ENCODE data around the gene TENT5C. TPM values are rescaled to one million over a fixed set of nuclear protein-coding genes. Genes with fewer than 3 reads are reported as not detected.

The TENT5C gene
- total and polyA plus RNA-seq, 2 of the 13 experiments (the other 11 are each of a cell fraction or from before 2014, with no cell fraction given) = 0.02 to 0.38 TPM

DNA sequence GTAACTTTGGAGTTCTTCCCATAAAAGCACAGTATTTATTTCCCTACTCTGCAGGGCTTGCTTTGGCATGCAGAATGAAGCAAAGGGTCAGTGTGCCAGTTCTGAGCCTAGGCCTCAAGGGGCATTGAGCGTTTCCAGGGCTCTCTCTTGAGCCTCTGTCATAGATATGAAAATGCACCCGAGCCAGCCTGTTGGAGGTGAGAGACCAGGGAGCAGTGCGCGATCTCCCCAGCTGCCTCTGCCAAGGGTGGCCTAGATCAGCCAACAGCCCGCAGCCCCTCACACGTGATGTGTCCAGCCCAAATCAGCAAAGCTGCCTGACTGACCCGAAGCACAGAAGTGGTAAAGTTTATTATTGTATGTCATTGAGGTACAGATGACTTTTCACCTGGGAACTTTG lies 63.7 kb downstream of the TENT5C start:
- Histone ChIP-seq H3K9me3 (ENCODE audit: low read length) (no peaks in the 10 kb centered on the region), H3K79me2 (ENCODE audit: insufficient read depth, low read length) (no peaks in the 10 kb centered on the region), H3K9ac (ENCODE audit: insufficient read depth, low read depth, low read length) (no peak overlapping the region), H2AFZ (ENCODE audit: low read length) (no peak overlapping the region), H3K4me3 (replicated peaks in 1 of 3; ENCODE audit: insufficient read depth in 1 of 3, low read depth in 2 of 3, low read length in 3 of 3) (no peak overlapping the region), H3K36me3 (replicated peaks in 1 of 2; ENCODE audit: control insufficient read depth in 1 of 2, insufficient read depth in 2 of 2, low read length in 2 of 2) (no peaks in the 10 kb centered on the region), H3K4me2 (ENCODE audit: low read depth, low read length) (no peak overlapping the region), H4K20me1 (ENCODE audit: insufficient read depth, low read length) (no peaks in the 10 kb centered on the region), H3K4me1 (ENCODE audit: insufficient read depth, low read length) (no peaks in the 10 kb centered on the region), H3K27me3 (ENCODE audit: control insufficient read depth in 1 of 2, insufficient read depth in 2 of 2, low read length in 2 of 2) (no peaks in the 10 kb centered on the region), H3K27ac (ENCODE audit: extremely low read length, insufficient read depth, low read length) (no peak overlapping the region)
- in situ Hi-C loops (cut with HindIII; ENCODE audit: extremely low pct_ligation_motif_present, low pct_unique_long_range_greater_than_20kb) (no loop called here), intact Hi-C loops (cut with micrococcal nuclease; ENCODE audit: unreplicated experiment) (no loop called here)
- FAIRE-seq = no peak
- POLR2A ChIA-PET = no interaction called here
- TF ChIP-seq, protein P1, sequence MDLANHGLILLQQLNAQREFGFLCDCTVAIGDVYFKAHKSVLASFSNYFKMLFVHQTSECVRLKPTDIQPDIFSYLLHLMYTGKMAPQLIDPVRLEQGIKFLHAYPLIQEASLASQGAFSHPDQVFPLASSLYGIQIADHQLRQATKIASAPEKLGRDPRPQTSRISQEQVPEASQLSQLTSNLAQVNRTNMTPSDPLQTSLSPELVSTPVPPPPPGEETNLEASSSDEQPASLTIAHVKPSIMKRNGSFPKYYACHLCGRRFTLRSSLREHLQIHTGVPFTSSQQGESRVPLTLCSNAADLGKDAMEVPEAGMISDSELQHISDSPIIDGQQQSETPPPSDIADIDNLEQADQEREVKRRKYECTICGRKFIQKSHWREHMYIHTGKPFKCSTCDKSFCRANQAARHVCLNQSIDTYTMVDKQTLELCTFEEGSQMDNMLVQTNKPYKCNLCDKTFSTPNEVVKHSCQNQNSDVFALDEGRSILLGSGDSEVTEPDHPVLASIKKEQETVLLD (CRISPR knock-in tag; IDR thresholded peaks at IDR 0.05; ENCODE audit: low read depth) = no peak
- TF ChIP-seq, protein P2, sequence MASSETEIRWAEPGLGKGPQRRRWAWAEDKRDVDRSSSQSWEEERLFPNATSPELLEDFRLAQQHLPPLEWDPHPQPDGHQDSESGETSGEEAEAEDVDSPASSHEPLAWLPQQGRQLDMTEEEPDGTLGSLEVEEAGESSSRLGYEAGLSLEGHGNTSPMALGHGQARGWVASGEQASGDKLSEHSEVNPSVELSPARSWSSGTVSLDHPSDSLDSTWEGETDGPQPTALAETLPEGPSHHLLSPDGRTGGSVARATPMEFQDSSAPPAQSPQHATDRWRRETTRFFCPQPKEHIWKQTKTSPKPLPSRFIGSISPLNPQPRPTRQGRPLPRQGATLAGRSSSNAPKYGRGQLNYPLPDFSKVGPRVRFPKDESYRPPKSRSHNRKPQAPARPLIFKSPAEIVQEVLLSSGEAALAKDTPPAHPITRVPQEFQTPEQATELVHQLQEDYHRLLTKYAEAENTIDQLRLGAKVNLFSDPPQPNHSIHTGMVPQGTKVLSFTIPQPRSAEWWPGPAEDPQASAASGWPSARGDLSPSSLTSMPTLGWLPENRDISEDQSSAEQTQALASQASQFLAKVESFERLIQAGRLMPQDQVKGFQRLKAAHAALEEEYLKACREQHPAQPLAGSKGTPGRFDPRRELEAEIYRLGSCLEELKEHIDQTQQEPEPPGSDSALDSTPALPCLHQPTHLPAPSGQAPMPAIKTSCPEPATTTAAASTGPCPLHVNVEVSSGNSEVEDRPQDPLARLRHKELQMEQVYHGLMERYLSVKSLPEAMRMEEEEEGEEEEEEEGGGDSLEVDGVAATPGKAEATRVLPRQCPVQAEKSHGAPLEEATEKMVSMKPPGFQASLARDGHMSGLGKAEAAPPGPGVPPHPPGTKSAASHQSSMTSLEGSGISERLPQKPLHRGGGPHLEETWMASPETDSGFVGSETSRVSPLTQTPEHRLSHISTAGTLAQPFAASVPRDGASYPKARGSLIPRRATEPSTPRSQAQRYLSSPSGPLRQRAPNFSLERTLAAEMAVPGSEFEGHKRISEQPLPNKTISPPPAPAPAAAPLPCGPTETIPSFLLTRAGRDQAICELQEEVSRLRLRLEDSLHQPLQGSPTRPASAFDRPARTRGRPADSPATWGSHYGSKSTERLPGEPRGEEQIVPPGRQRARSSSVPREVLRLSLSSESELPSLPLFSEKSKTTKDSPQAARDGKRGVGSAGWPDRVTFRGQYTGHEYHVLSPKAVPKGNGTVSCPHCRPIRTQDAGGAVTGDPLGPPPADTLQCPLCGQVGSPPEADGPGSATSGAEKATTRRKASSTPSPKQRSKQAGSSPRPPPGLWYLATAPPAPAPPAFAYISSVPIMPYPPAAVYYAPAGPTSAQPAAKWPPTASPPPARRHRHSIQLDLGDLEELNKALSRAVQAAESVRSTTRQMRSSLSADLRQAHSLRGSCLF (CRISPR knock-in tag; IDR thresholded peaks at IDR 0.05; ENCODE audit: borderline replicate concordance) = no peak
- TF ChIP-seq ZNF674 (CRISPR knock-in tag; IDR thresholded peaks at IDR 0.05; ENCODE audit: low read depth) (no peak), FOXK2 (IDR thresholded peaks at IDR 0.05) (no peak), MTF1 (CRISPR knock-in tag; IDR thresholded peaks at IDR 0.05) (no peak), FIP1L1 (IDR thresholded peaks at IDR 0.05; ENCODE audit: borderline replicate concordance, insufficient read depth, low read depth, low read length) (no peak), KDM5B (CRISPR knock-in tag; IDR thresholded peaks at IDR 0.05; ENCODE audit: borderline replicate concordance) (no peak), JDP2 (CRISPR knock-in tag; IDR thresholded peaks at IDR 0.05; ENCODE audit: borderline replicate concordance) (no peak)
- TF ChIP-seq, protein P3, sequence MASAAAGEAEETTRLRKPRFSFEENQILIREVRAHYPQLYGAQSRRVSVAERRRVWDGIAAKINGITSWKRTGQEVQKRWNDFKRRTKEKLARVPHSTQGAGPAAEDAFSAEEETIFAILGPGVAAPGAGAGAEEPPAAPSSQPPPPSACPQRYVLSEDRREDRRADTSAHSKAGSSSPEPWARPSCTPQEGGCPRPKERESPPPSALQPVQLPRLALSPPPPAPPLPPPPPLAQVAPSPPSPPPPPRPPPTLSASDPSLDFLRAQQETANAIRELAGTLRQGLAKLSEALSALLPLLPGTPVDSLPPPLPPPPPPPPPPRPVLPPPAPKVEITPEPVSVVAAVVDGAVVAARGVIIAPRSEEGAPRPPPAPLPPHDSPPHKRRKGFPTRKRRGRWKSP (CRISPR knock-in tag; IDR thresholded peaks at IDR 0.05) = no peak
- TF ChIP-seq, protein P4, sequence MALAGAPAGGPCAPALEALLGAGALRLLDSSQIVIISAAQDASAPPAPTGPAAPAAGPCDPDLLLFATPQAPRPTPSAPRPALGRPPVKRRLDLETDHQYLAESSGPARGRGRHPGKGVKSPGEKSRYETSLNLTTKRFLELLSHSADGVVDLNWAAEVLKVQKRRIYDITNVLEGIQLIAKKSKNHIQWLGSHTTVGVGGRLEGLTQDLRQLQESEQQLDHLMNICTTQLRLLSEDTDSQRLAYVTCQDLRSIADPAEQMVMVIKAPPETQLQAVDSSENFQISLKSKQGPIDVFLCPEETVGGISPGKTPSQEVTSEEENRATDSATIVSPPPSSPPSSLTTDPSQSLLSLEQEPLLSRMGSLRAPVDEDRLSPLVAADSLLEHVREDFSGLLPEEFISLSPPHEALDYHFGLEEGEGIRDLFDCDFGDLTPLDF (CRISPR knock-in tag; IDR thresholded peaks at IDR 0.05) = no peak
- TF ChIP-seq, protein P5, sequence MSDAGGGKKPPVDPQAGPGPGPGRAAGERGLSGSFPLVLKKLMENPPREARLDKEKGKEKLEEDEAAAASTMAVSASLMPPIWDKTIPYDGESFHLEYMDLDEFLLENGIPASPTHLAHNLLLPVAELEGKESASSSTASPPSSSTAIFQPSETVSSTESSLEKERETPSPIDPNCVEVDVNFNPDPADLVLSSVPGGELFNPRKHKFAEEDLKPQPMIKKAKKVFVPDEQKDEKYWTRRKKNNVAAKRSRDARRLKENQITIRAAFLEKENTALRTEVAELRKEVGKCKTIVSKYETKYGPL (CRISPR knock-in tag; IDR thresholded peaks at IDR 0.05) = no peak
- BruUV-seq (replicated peaks) = no TSS peak
- no peak for ATAC-seq
- 33% methylated on average over 7 of the region's 7 CpGs for WGBS (ENCODE audit: low lambda C conversion rate)
- DNase-seq (ENCODE audit: low spot score) = no peak
- CTCF ChIA-PET (ENCODE audit: low intra/inter-chr PET ratio, low total read pairs) = no interaction called here

All from HepG2 (cell line).